Suppressor macrophage (primary cell): ENCODE results near the gene NR5A1.

ENCODE experiments used
- DNase-seq, 4 experiments: peaks; one replicate each; pipeline ENCODE4 v3.0.0-alpha.2; 2020 to 2022

The NR5A1 gene

GRCh38 chr9:124439686-124440243 lies 67.4 kb downstream of the NR5A1 start:
- DNase-seq = no peak

GRCh38 chr9:124439086-124439485 lies 68.1 kb downstream of the NR5A1 start:
- DNase-seq = no peak

GRCh38 chr9:124438091-124438490 lies 69.1 kb downstream of the NR5A1 start:
- no peak for DNase-seq

DNA sequence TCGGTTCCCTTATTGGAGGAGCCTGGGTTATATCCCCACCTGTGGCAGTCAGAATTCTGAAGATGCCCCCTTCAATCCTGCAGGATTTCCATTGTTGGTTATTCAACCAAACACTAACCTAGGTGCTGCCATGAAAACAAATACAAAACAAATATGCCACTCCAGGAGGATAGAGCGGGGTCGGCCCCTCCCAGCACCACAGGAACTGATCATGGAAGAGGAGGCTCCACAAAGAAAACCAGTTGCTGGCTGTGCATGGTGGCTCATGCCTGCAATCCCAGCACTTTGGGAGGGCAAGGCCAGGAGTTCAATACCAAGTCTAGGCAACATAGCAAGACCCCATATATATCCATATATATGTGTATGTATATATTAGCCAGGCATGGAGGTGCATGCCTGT lies 70.1 kb downstream of the NR5A1 start:
- DNase-seq = no peak

DNA sequence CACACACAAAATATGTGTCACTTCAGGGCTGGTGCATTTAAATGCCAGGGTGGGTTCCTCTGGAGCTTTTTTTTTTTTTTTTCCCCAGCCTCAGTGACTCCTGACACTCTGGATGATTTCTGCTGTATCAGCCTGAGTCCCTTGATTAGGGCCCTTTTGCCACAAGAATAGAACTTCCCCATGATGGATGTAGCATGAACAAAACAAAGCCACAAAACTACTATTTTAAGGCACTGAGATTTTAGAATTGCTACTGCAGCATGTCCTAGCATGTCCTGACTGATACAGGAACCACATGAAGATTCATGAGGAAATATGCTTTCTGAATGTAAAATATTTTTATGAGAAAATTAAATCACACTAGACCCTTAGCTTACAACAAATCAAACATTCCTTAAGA lies 70.9 kb downstream of the NR5A1 start:
- DNase-seq = peak in 3 of 4 experiments; percentile 8 to 51 (median 41)
